Measurements from ENCODE around the gene KRTAP5-6. TPM values are rescaled to one million over a fixed set of nuclear protein-coding genes. Genes with fewer than 3 reads are reported as not detected.

Gene KRTAP5-6
- total RNA-seq, 1 experiment from 2014 or later: not detected

DNA sequence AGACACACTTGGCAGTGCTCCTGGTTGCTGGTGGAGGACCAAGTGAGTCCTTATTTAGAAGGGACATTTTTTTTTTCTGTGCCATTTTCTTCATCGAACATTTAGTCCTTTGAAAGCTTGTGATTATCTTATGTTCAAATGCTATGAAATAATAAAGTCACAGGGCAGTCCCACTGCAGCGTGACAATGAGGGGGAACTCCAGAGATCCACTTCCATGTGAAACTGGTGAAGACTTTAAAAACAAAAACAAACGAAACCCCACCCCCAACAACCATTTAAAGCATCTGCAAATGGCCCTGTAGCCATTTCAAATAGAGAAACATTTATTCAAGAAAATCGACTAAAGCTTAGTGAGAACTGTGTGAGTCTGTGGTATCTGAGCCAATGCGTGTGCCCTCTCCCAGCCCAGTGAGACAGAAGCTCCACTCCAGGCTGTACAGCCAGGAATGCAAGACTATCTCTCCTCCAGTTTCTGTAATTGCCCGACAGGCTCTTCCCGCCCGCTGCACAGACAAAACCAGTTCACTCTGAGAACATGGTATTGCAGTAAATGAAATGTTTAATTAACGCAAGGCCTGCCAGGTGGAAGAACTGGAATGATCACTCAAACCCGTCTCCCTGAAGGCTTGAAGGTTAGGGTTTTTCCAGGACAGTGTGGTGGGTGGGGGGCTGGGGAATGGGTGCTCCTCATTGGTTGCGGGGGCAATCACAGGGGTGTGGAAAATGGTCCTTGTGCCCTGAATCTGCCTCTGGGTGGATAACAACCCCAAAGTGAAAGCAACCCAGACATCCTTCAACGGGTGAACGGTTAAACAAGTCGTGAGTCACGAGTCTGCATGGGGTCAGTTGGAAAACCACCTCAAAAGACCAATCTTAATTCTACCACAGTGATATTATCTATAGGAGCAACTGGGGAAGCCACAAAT is 8.4 kb downstream of the KRTAP5-6 start:
- Histone ChIP-seq H3K9me2 (ENCODE audit: insufficient read depth) (no peaks in the 10 kb centered on the region), H3K9me3 (ENCODE audit: control insufficient read depth in 1 of 2, insufficient read depth in 1 of 2, low read depth in 1 of 2, low read length in 2 of 2) (no peaks in the 10 kb centered on the region), H3K79me2 (ENCODE audit: insufficient read depth, low read length) (no peaks in the 10 kb centered on the region), H3K27ac (ENCODE audit: low read depth, low read length) (no peak overlapping the region), H3K4me1 (ENCODE audit: control insufficient read depth in 1 of 2, insufficient read depth in 2 of 2, low read length in 2 of 2) (no peaks in the 10 kb centered on the region), H3K4me3 (replicated peaks in 1 of 2; ENCODE audit: low read depth in 1 of 2, low read length in 2 of 2) (no peak overlapping the region), H4K20me1 (ENCODE audit: insufficient read depth) (no peaks in the 10 kb centered on the region), H3K4me2 (ENCODE audit: low read length) (no peak overlapping the region), H3K27me3 (ENCODE audit: insufficient read depth, low read length) (no peaks in the 10 kb centered on the region), H2AFZ (ENCODE audit: low read depth, low read length, poor library complexity, severe bottlenecking) (no peak overlapping the region), H3K36me3 (ENCODE audit: control insufficient read depth in 1 of 2, insufficient read depth in 2 of 2, low read length in 2 of 2) (no peaks in the 10 kb centered on the region), H3K9ac (ENCODE audit: low read length) (no peak overlapping the region)
- no peak for DNase-seq (ENCODE audit: low read depth, low spot score)
- CTCF ChIA-PET: no interaction called here
- ATAC-seq: no peak
- no TSS peak for BruUV-seq (replicated peaks)
- RAD21 ChIA-PET (ENCODE audit: low non-redundant PET in 1 of 2, low total read pairs in 2 of 2, uncharacterized antibody in 2 of 2, unreplicated experiment in 2 of 2): no interaction called here
- POLR2A ChIA-PET: no interaction called here
- intact Hi-C loops (cut with micrococcal nuclease): loop anchor here (5.0 kb wide), 1 partner anchor 447 kb away; no protein-coding TSS in a partner anchor
- no peak for TF ChIP-seq TCF7L2 (IDR thresholded peaks at IDR 0.05; ENCODE audit: borderline replicate concordance, extremely low read depth, insufficient read depth, insufficient read length)
- TF ChIP-seq CEBPB (IDR thresholded peaks at IDR 0.05; ENCODE audit: low read depth): no peak
- no peak for TF ChIP-seq SRF (IDR thresholded peaks at IDR 0.05; ENCODE audit: low read depth)
- no peak for TF ChIP-seq RAD21 (IDR thresholded peaks at IDR 0.05; ENCODE audit: low read depth)
- no peak for TF ChIP-seq CBX3 (IDR thresholded peaks at IDR 0.05; ENCODE audit: low read depth)
- TF ChIP-seq EZH2phosphoT487 (IDR thresholded peaks at IDR 0.05; ENCODE audit: borderline replicate concordance): no peak
- no peak for TF ChIP-seq ELF1 (IDR thresholded peaks at IDR 0.05; ENCODE audit: borderline replicate concordance, low read depth)
- TF ChIP-seq ZFX (IDR thresholded peaks at IDR 0.05): no peak
- TF ChIP-seq, protein P1, sequence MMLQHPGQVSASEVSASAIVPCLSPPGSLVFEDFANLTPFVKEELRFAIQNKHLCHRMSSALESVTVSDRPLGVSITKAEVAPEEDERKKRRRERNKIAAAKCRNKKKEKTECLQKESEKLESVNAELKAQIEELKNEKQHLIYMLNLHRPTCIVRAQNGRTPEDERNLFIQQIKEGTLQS (IDR thresholded peaks at IDR 0.05): no peak
- TF ChIP-seq, protein P2, sequence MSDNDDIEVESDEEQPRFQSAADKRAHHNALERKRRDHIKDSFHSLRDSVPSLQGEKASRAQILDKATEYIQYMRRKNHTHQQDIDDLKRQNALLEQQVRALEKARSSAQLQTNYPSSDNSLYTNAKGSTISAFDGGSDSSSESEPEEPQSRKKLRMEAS (IDR thresholded peaks at IDR 0.05): no peak
